Renal pelvis (tissue), 12 donors: ENCODE measurements around the gene CLDN25. TPM values are rescaled to one million over a fixed set of nuclear protein-coding genes. Genes with fewer than 3 reads are reported as not detected.
"Not testable (repeated sequence)": the region's sequence is repeated elsewhere in the genome, so short reads cannot be mapped to it uniquely, and the experiment has no call there.

Source experiments
- DNase-seq: peaks from one replicate; pipeline ENCODE4 v3.0.0-alpha.2; 2013
- long read RNA-seq, 16 experiments: transcript quantifications; one replicate each; lab custom pipeline, GENCODE V29; 2026
- polyA plus RNA-seq, 3 donors: library from polyadenylated mRNA; unstranded; fragments of 120-200 nt; gene quantifications; one replicate each; pipeline ENCODE4 v1.2.1, GENCODE V29; 2013; ENCODE audit not compliant: insufficient read length in 3 of 3

The CLDN25 gene
- not detected for polyA plus RNA-seq
- long read RNA-seq, donor 1, result 0 reads
- long read RNA-seq, donor 2, result 0 reads
- long read RNA-seq, donor 3, result 0 reads
- long read RNA-seq, donor 4, result 0 reads
- long read RNA-seq, donor 5, result 0 reads
- long read RNA-seq, donor 6, result 0 reads
- long read RNA-seq, donor 7, result 0 reads
- long read RNA-seq, donor 8, result 0 reads
- long read RNA-seq, donor 9, result 0 reads
- long read RNA-seq, donor 10, result 0 reads
- long read RNA-seq, donor 11, result 0 reads
- long read RNA-seq, donor 12, result 0 reads
- long read RNA-seq, donor 13, result 0 reads
- long read RNA-seq, donor 14, result 0 reads
- long read RNA-seq, donor 15, result 0 reads
- long read RNA-seq, donor 16, result 0 reads

GRCh38 chr11:113779496-113779895 lies at the start of gene CLDN25:
Gene CLDN25, plus strand, starts transcription at chr11:113779796. Its CDS starts 0 bp downstream, at chr11:113779796.
- DNase-seq, result no peak

- DNase-seq, result peak; percentile 57
Measured at GRCh38 chr11:113730887-113731726, 48.5 kb upstream of the CLDN25 start.

- peak; percentile 12 for DNase-seq
Measured at GRCh38 chr11:113732092-113732491, 47.5 kb upstream of the CLDN25 start.

GRCh38 chr11:113736323-113736722 lies 43.3 kb upstream of the CLDN25 start:
- DNase-seq, result no peak

GRCh38 chr11:113752932-113753331 lies 26.7 kb upstream of the CLDN25 start:
- DNase-seq, result no peak

- no peak for DNase-seq
Measured at GRCh38 chr11:113760241-113760640, 19.4 kb upstream of the CLDN25 start.

- DNase-seq, result not testable (repeated sequence)
Measured at GRCh38 chr11:113763040-113763439, 16.6 kb upstream of the CLDN25 start.

GRCh38 chr11:113764527-113765219 lies 14.9 kb upstream of the CLDN25 start:
- no peak for DNase-seq

- DNase-seq, result no peak
Measured at GRCh38 chr11:113771964-113772363, 7.6 kb upstream of the CLDN25 start.

- DNase-seq, result no peak
Measured at GRCh38 chr11:113773092-113773415, 6.5 kb upstream of the CLDN25 start.

- DNase-seq, result peak; percentile 97
Measured at GRCh38 chr11:113773416-113774173, 6.0 kb upstream of the CLDN25 start, which contains the start of gene ZW10. Gene ZW10, minus strand, starts transcription at chr11:113773692. Its CDS starts 26 bp downstream, at chr11:113773666.

GRCh38 chr11:113774174-113774503 lies 5.5 kb upstream of the CLDN25 start:
- no peak for DNase-seq

GRCh38 chr11:113778111-113778910 lies 1.3 kb upstream of the CLDN25 start:
- DNase-seq, result no peak

GRCh38 chr11:113781682-113782081 lies 2.1 kb downstream of the CLDN25 start:
- no peak for DNase-seq

- no peak for DNase-seq
Measured at GRCh38 chr11:113782134-113782533, 2.5 kb downstream of the CLDN25 start.

- not testable (repeated sequence) for DNase-seq
Measured at GRCh38 chr11:113789016-113789415, 9.4 kb downstream of the CLDN25 start.

- no peak for DNase-seq
Measured at GRCh38 chr11:113789675-113790320, 10.2 kb downstream of the CLDN25 start.

- DNase-seq, result peak; percentile 29
Measured at GRCh38 chr11:113796663-113797259, 17.2 kb downstream of the CLDN25 start.

- DNase-seq, result no peak
Measured at GRCh38 chr11:113802621-113803020, 23.0 kb downstream of the CLDN25 start.

GRCh38 chr11:113805640-113806039 lies 26.0 kb downstream of the CLDN25 start:
- no peak for DNase-seq
